ENCODE data around the gene OR52E5. TPM values are rescaled to one million over a fixed set of nuclear protein-coding genes. Genes with fewer than 3 reads are reported as not detected.

The OR52E5 gene
- total RNA-seq, 4 donors from 2014 or later, result not detected

DNA sequence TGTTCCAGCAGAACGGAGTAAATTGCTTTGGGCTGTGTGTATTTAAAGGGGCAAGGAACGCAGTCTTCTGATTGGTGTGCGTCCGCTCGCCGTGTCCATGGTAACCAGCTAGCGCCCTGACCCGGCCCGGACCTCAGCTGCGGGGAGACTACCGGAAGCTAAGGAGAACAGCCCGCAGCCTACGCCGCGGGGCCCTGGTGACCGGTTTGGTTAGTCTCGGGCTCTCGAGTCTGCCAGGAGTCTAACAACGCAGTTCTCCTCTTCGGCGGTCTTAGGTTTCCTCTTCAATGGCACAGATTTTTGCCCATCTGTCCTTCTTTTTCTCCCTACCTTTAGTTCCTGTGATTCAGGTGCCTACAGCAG lies 45.6 kb downstream of the OR52E5 start:
- DNase-seq, result no peak
- intact Hi-C loops (cut with DNase I), result no loop called here
- H3K4me1 ChIP-seq, result no peaks in the 10 kb centered on the region
- WGBS, 2 donors, result 76 to 85% methylated on average over 21 of the region's 21 CpGs
- H3K27me3 ChIP-seq, result no peaks in the 10 kb centered on the region
- H3K36me3 ChIP-seq, result no peaks in the 10 kb centered on the region
- no peak overlapping the region for H3K4me3 ChIP-seq (replicated peaks in 1 of 3)
- no peaks in the 10 kb centered on the region for H3K9me3 ChIP-seq
- no peak overlapping the region for H3K27ac ChIP-seq
- TF ChIP-seq, protein P1, sequence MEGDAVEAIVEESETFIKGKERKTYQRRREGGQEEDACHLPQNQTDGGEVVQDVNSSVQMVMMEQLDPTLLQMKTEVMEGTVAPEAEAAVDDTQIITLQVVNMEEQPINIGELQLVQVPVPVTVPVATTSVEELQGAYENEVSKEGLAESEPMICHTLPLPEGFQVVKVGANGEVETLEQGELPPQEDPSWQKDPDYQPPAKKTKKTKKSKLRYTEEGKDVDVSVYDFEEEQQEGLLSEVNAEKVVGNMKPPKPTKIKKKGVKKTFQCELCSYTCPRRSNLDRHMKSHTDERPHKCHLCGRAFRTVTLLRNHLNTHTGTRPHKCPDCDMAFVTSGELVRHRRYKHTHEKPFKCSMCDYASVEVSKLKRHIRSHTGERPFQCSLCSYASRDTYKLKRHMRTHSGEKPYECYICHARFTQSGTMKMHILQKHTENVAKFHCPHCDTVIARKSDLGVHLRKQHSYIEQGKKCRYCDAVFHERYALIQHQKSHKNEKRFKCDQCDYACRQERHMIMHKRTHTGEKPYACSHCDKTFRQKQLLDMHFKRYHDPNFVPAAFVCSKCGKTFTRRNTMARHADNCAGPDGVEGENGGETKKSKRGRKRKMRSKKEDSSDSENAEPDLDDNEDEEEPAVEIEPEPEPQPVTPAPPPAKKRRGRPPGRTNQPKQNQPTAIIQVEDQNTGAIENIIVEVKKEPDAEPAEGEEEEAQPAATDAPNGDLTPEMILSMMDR (IDR thresholded peaks at IDR 0.05), result no peak
- no peak for TF ChIP-seq POLR2A (IDR thresholded peaks at IDR 0.05)

DNA sequence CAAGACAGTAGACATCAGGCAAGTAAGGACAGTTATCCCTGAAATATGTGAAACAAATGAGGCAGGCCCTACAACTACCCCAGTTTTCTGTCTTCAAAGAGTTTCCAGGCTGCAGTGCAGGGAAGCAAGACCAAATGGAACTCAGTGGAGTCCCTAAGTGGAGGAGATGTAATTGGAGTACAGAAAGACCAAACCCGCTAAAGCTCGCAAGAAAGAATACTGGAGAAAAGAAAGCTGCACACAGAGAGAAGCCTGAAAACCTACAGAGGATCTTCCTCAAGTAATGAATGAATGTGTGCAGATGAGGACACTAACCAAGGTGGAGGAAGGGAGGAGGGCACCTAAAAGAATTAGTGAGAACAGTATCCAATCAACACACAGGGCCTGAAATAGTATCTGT lies 47.7 kb downstream of the OR52E5 start:
- no peaks in the 10 kb centered on the region for H3K4me1 ChIP-seq
- no peak overlapping the region for H3K4me3 ChIP-seq (replicated peaks in 1 of 3)
- no peak for DNase-seq
- no peaks in the 10 kb centered on the region for H3K36me3 ChIP-seq
- no peaks in the 10 kb centered on the region for H3K9me3 ChIP-seq
- TF ChIP-seq POLR2A (IDR thresholded peaks at IDR 0.05), result no peak
- TF ChIP-seq, protein P1 (IDR thresholded peaks at IDR 0.05), result no peak
- intact Hi-C loops (cut with DNase I), result no loop called here
- no peaks in the 10 kb centered on the region for H3K27me3 ChIP-seq
- H3K27ac ChIP-seq, result no peak overlapping the region
- WGBS, 2 donors, result 94 to 95% methylated on average over 2 of the region's 2 CpGs

DNA sequence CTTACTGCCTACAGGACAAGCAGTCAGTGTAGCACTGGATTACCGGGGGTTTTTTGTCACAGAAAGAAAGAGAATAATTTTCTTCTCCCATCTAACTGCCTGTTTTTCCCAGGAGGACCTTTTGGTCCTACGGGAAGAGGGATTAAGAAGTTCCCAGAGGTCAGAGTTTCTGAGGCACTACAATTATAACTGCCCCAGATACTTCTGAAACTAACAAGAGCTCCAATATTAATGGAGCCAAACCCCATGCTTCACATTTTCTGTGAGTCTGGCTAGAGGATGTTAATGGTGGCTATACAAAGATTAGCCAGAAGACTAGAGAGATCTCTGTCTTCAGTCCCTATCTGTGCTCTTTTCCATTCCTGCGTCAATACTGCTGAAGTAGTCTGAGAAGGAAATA lies 48.9 kb downstream of the OR52E5 start, which contains the start of gene OR56A3:
Gene OR56A3 (plus strand): TSS at position 301 of the 400 bp plus-strand sequence. CDS start 5,096 bp downstream, outside the sequence.
- 78 to 82% methylated on average over 3 of the region's 3 CpGs for WGBS, 2 donors
- Histone ChIP-seq H3K4me1 (no peaks in the 10 kb centered on the region), H3K9me3 (no peaks in the 10 kb centered on the region), H3K4me3 (replicated peaks in 1 of 3) (no peak within 1 kb of the TSS), H3K27ac (no peak within 1 kb of the TSS), H3K36me3 (no peaks in the 10 kb centered on the region), H3K27me3 (no peaks in the 10 kb centered on the region)
- DNase-seq, result no peak
- intact Hi-C loops (cut with DNase I), result no loop called here
- TF ChIP-seq POLR2A (IDR thresholded peaks at IDR 0.05), result no peak
- TF ChIP-seq, protein P1 (IDR thresholded peaks at IDR 0.05), result no peak

Other genes with a start within 250 kb of the OR52E5 start
- 10 to 100 TPM; 20.8 to 61.5 (median 43.3) TPM for gene TRIM5, start 208.1 kb upstream of the OR52E5 start, total RNA-seq
- gene TRIM22, start 203.4 kb upstream of the OR52E5 start, total RNA-seq, result 10 to 100 TPM; 20.1 to 45.0 (median 28.1) TPM
- gene OR56B1, start 156.8 kb upstream of the OR52E5 start, total RNA-seq, result not detected
- under 1 TPM in 2 of 4 donors, not detected in 2; 0.45 to 0.83 TPM for gene OR52N4, start 139.0 kb upstream of the OR52E5 start, total RNA-seq
- not detected for gene OR52N5, start 109.9 kb upstream of the OR52E5 start, total RNA-seq
- not detected for gene OR52N1, start 101.9 kb upstream of the OR52E5 start, total RNA-seq
- gene OR52N2, start 84.3 kb upstream of the OR52E5 start, total RNA-seq, result not detected
- not detected for gene OR52E6, start 51.3 kb upstream of the OR52E5 start, total RNA-seq
- gene OR52E8, start 35.5 kb upstream of the OR52E5 start, total RNA-seq, result not detected
- gene OR52E4, start 12.6 kb upstream of the OR52E5 start, total RNA-seq, result not detected
- not detected for gene OR56A3, start 49.0 kb downstream of the OR52E5 start, total RNA-seq
- not detected for gene OR56A5, start 75.3 kb downstream of the OR52E5 start, total RNA-seq
- gene OR52L1, start 93.8 kb downstream of the OR52E5 start, total RNA-seq, result not detected
- gene OR56A4, start 113.7 kb downstream of the OR52E5 start, total RNA-seq, result not detected
- gene OR56A1, start 137.6 kb downstream of the OR52E5 start, total RNA-seq, result not detected
- gene OR56B4, start 214.5 kb downstream of the OR52E5 start, total RNA-seq, result not detected